Measurements from ENCODE around the gene ATXN7L1. TPM values are rescaled to one million over a fixed set of nuclear protein-coding genes. Genes with fewer than 3 reads are reported as not detected.

The ATXN7L1 gene
- total RNA-seq, 1 experiment from 2014 or later, result 14.6 TPM

- H3K4me1 ChIP-seq (replicated peaks; ENCODE audit: insufficient read depth), result no peaks in the 10 kb centered on the region
- peaks cover 4% of the 10 kb centered on the region; the same call in 1 of the 2 replicates for H3K9me3 ChIP-seq (ENCODE audit: insufficient read depth, low read depth)
- no peaks in the 10 kb centered on the region for H4K20me1 ChIP-seq (ENCODE audit: insufficient read depth)
- POLR2A ChIA-PET (ENCODE audit: unreplicated experiment), result no interaction called here
- H3K4me2 ChIP-seq, result no peak overlapping the region
- no peaks in the 10 kb centered on the region for H3K36me3 ChIP-seq (ENCODE audit: low read depth)
- H3K9me2 ChIP-seq (ENCODE audit: insufficient read depth), result no peaks in the 10 kb centered on the region
- CTCF ChIA-PET, result interaction anchor here (0.6 kb wide), 1 partner anchor 50 kb away, joined by 5 read pairs; no protein-coding TSS in a partner anchor
- no TSS peak for BruUV-seq (replicated peaks)
- DNase-seq, result no peak
- no peak for TF ChIP-seq CTCF (conservative IDR thresholded peaks at IDR 0.05)
- TF ChIP-seq EZH2 (IDR thresholded peaks at IDR 0.05; ENCODE audit: low read depth), result no peak
- no peaks in the 10 kb centered on the region for H3K27me3 ChIP-seq (ENCODE audit: insufficient read depth, low read depth)
- no peak overlapping the region for H3K4me3 ChIP-seq
- intact Hi-C loops (cut with micrococcal nuclease; ENCODE audit: unreplicated experiment), result no loop called here
- H3K79me2 ChIP-seq (ENCODE audit: low read depth), result no peaks in the 10 kb centered on the region
- no peaks in the 10 kb centered on the region for H3F3A ChIP-seq (ENCODE audit: insufficient read depth, low read depth)
- no peak overlapping the region for H3K27ac ChIP-seq
- no peak overlapping the region for H2AFZ ChIP-seq
Measured at GRCh38 chr7:105920766-105921165, 44.4 kb upstream of the ATXN7L1 start.

- no peak overlapping the region for H3K4me2 ChIP-seq
- no peaks in the 10 kb centered on the region for H4K20me1 ChIP-seq (ENCODE audit: insufficient read depth)
- no peaks in the 10 kb centered on the region for H3K27me3 ChIP-seq (ENCODE audit: insufficient read depth, low read depth)
- POLR2A ChIA-PET (ENCODE audit: unreplicated experiment), result no interaction called here
- CTCF ChIA-PET, result no interaction called here
- no peaks in the 10 kb centered on the region for H3K79me2 ChIP-seq (ENCODE audit: low read depth)
- no peak overlapping the region for H2AFZ ChIP-seq
- BruUV-seq (replicated peaks), result no TSS peak
- no peak for DNase-seq
- H3F3A ChIP-seq (ENCODE audit: insufficient read depth, low read depth), result no peaks in the 10 kb centered on the region
- no peaks in the 10 kb centered on the region for H3K36me3 ChIP-seq (ENCODE audit: low read depth)
- intact Hi-C loops (cut with micrococcal nuclease; ENCODE audit: unreplicated experiment), result no loop called here
- H3K4me1 ChIP-seq (replicated peaks; ENCODE audit: insufficient read depth), result no peaks in the 10 kb centered on the region
- H3K9me2 ChIP-seq (ENCODE audit: insufficient read depth), result no peaks in the 10 kb centered on the region
- TF ChIP-seq CTCF (conservative IDR thresholded peaks at IDR 0.05), result no peak
- no peak for TF ChIP-seq EZH2 (IDR thresholded peaks at IDR 0.05; ENCODE audit: low read depth)
- H3K9me3 ChIP-seq (ENCODE audit: insufficient read depth, low read depth), result no peaks in the 10 kb centered on the region
- no peak overlapping the region for H3K4me3 ChIP-seq
- no peak overlapping the region for H3K27ac ChIP-seq
Measured at GRCh38 chr7:105917659-105918058, 41.3 kb upstream of the ATXN7L1 start.

- BruUV-seq (replicated peaks), result no TSS peak
- intact Hi-C loops (cut with micrococcal nuclease; ENCODE audit: unreplicated experiment), result no loop called here
- ChIA-PET POLR2A (ENCODE audit: unreplicated experiment) (no interaction called here), CTCF (no interaction called here)
- TF ChIP-seq EZH2 (IDR thresholded peaks at IDR 0.05; ENCODE audit: low read depth), result no peak
- TF ChIP-seq CTCF (conservative IDR thresholded peaks at IDR 0.05), result no peak
- no peak overlapping the region for H2AFZ ChIP-seq
- no peaks in the 10 kb centered on the region for H3K36me3 ChIP-seq (ENCODE audit: low read depth)
- H3K4me1 ChIP-seq (replicated peaks; ENCODE audit: insufficient read depth), result no peaks in the 10 kb centered on the region
- H3K79me2 ChIP-seq (ENCODE audit: low read depth), result no peaks in the 10 kb centered on the region
- H3K27me3 ChIP-seq (ENCODE audit: insufficient read depth, low read depth), result no peaks in the 10 kb centered on the region
- H3K9me2 ChIP-seq (ENCODE audit: insufficient read depth), result no peaks in the 10 kb centered on the region
- H4K20me1 ChIP-seq (ENCODE audit: insufficient read depth), result no peaks in the 10 kb centered on the region
- H3K27ac ChIP-seq, result no peak overlapping the region
- no peaks in the 10 kb centered on the region for H3F3A ChIP-seq (ENCODE audit: insufficient read depth, low read depth)
- H3K4me2 ChIP-seq, result no peak overlapping the region
- no peaks in the 10 kb centered on the region for H3K9me3 ChIP-seq (ENCODE audit: insufficient read depth, low read depth)
- H3K4me3 ChIP-seq, result no peak overlapping the region
- DNase-seq, result no peak
Measured at GRCh38 chr7:105916603-105917002, 40.2 kb upstream of the ATXN7L1 start.
